ENCODE data around the gene ZDBF2. TPM values are rescaled to one million over a fixed set of nuclear protein-coding genes. Genes with fewer than 3 reads are reported as not detected.
"Not testable (repeated sequence)": the region's sequence is repeated elsewhere in the genome, so short reads cannot be mapped to it uniquely, and the experiment has no call there.

The ZDBF2 gene
- polyA plus RNA-seq, 12 donors, result 7.1 to 17.4 (median 12.6) TPM; not detected in 1

- DNase-seq, result no peak
Measured at GRCh38 chr2:206257861-206258260, 16.6 kb upstream of the ZDBF2 start.

GRCh38 chr2:206258615-206259014, 15.8 kb upstream of the ZDBF2 start:
- not testable (repeated sequence) for DNase-seq

- no peak for DNase-seq
Measured at GRCh38 chr2:206259376-206260187, 14.9 kb upstream of the ZDBF2 start.

GRCh38 chr2:206260188-206261012, 14.1 kb upstream of the ZDBF2 start:
- DNase-seq, result no peak

- no peak for DNase-seq
Measured at GRCh38 chr2:206263959-206264603, 10.4 kb upstream of the ZDBF2 start.

GRCh38 chr2:206266130-206267125, 8.0 kb upstream of the ZDBF2 start:
- no peak for DNase-seq

- no peak for DNase-seq
Measured at GRCh38 chr2:206267567-206267966, 6.9 kb upstream of the ZDBF2 start.

- DNase-seq, result no peak
Measured at GRCh38 chr2:206271065-206271464, 3.4 kb upstream of the ZDBF2 start.

GRCh38 chr2:206273905-206274304, 558 bp upstream of the ZDBF2 start:
- no peak for DNase-seq

GRCh38 chr2:206275312-206276055, 1.0 kb downstream of the ZDBF2 start:
- peak; percentile 46 for DNase-seq

GRCh38 chr2:206276169-206276942, 1.9 kb downstream of the ZDBF2 start:
- DNase-seq, result no peak

GRCh38 chr2:206277503-206277902, 3.0 kb downstream of the ZDBF2 start:
- no peak for DNase-seq

- no peak for DNase-seq
Measured at GRCh38 chr2:206282746-206283145, 8.3 kb downstream of the ZDBF2 start.

GRCh38 chr2:206287197-206287596, 12.7 kb downstream of the ZDBF2 start:
- DNase-seq, result no peak

GRCh38 chr2:206289391-206289790, 14.9 kb downstream of the ZDBF2 start:
- DNase-seq, result no peak

GRCh38 chr2:206296128-206296527, 21.7 kb downstream of the ZDBF2 start:
- DNase-seq, result no peak

GRCh38 chr2:206299608-206300007, 25.1 kb downstream of the ZDBF2 start:
- not testable (repeated sequence) for DNase-seq

- DNase-seq, result no peak
Measured at GRCh38 chr2:206305523-206306245, 31.2 kb downstream of the ZDBF2 start.

GRCh38 chr2:206311026-206311425, 36.6 kb downstream of the ZDBF2 start:
- no peak for DNase-seq
